ENCODE measurements around the gene MYT1. TPM values are rescaled to one million over a fixed set of nuclear protein-coding genes. Genes with fewer than 3 reads are reported as not detected.

Gene MYT1
- total RNA-seq, 4 donors from 2014 or later: 0.21 TPM; not detected in 3

GRCh38 chr20:64188091-64188490 lies 23.8 kb downstream of the MYT1 start:
- no peaks in the 10 kb centered on the region for H3K4me1 ChIP-seq
- no peaks in the 10 kb centered on the region for H3K36me3 ChIP-seq

GRCh38 chr20:64188682-64189529 lies 24.7 kb downstream of the MYT1 start:
- intact Hi-C loops (cut with DNase I; ENCODE audit: low total_unique reads): no loop called here
- TF ChIP-seq CTCF (IDR thresholded peaks at IDR 0.05) (no peak), POLR2A (IDR thresholded peaks at IDR 0.05) (no peak)
- DNase-seq: no peak
- H3K27ac ChIP-seq: no peak overlapping the region
- H3K36me3 ChIP-seq: no peaks in the 10 kb centered on the region
- no peaks in the 10 kb centered on the region for H3K4me1 ChIP-seq
- no peaks in the 10 kb centered on the region for H3K9me3 ChIP-seq
- no peaks in the 10 kb centered on the region for H3K27me3 ChIP-seq
- no peak overlapping the region for H3K4me3 ChIP-seq

More at GRCh38 chr20:64188091-64188490, 23.8 kb downstream of the MYT1 start:
- H3K27me3 ChIP-seq: no peaks in the 10 kb centered on the region
- no peak overlapping the region for H3K4me3 ChIP-seq
- TF ChIP-seq CTCF (IDR thresholded peaks at IDR 0.05) (no peak), POLR2A (IDR thresholded peaks at IDR 0.05) (no peak)
- no peaks in the 10 kb centered on the region for H3K9me3 ChIP-seq
- no peak overlapping the region for H3K27ac ChIP-seq
- intact Hi-C loops (cut with DNase I; ENCODE audit: low total_unique reads): no loop called here
- no peak for DNase-seq

DNA sequence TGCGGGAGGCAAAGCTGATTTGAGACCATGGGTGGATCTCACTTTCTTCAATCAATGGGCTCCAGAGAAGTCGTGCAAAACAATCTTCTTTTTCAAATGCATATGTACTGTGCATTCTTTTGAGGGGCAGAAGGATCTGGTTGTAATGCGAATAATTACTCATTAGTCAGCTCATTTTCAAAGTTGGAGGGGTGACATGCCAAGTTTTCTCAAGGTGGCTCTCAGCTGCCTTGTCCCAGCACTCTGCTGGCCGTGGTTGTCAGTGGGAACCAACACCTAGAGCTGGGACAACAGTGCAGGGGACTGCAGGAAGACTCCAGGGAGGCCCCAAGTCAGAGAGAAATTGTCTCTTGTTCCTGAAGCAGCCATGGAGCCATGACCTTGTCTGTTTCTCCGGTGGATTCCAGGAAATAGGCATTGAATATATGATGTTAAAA lies 25.3 kb downstream of the MYT1 start:
- DNase-seq: no peak
- H3K9me3 ChIP-seq: no peaks in the 10 kb centered on the region
- no peaks in the 10 kb centered on the region for H3K27me3 ChIP-seq
- no peaks in the 10 kb centered on the region for H3K36me3 ChIP-seq
- intact Hi-C loops (cut with DNase I; ENCODE audit: low total_unique reads): no loop called here
- no peak overlapping the region for H3K4me3 ChIP-seq
- H3K27ac ChIP-seq: no peak overlapping the region
- TF ChIP-seq POLR2A (IDR thresholded peaks at IDR 0.05) (no peak), CTCF (IDR thresholded peaks at IDR 0.05) (no peak)
- H3K4me1 ChIP-seq: no peaks in the 10 kb centered on the region

- H3K4me1 ChIP-seq: no peaks in the 10 kb centered on the region
These were observed 25.7 kb downstream of the MYT1 start for GRCh38 chr20:64189986-64190385.

More at GRCh38 chr20:64189986-64190385, 25.7 kb downstream of the MYT1 start:
- TF ChIP-seq CTCF (IDR thresholded peaks at IDR 0.05) (no peak), POLR2A (IDR thresholded peaks at IDR 0.05) (no peak)
- Histone ChIP-seq H3K36me3 (no peaks in the 10 kb centered on the region), H3K9me3 (no peaks in the 10 kb centered on the region), H3K27ac (no peak overlapping the region), H3K4me3 (no peak overlapping the region), H3K27me3 (no peaks in the 10 kb centered on the region)
- DNase-seq: no peak
- intact Hi-C loops (cut with DNase I; ENCODE audit: low total_unique reads): no loop called here

Data from uterus (tissue), 4 donors.